Purkinje cell (primary cell): Measurements from ENCODE around the gene IER3. TPM values are rescaled to one million over a fixed set of nuclear protein-coding genes. Genes with fewer than 3 reads are reported as not detected.

Experiments
- polyA plus RNA-seq: library from polyadenylated mRNA; unstranded; fragments of >200 nt; fragmentation: Nextera tagmentation; gene quantifications from 2 replicates; pipeline ENCODE4 v1.2.1, GENCODE V29; 2014

The IER3 gene
- polyA plus RNA-seq = 2.5 and 2.7 TPM in 2 replicates

GRCh38 chr6:30744054-30744805 lies at the start of gene IER3:
Gene IER3, minus strand, starts transcription at chr6:30744547. Its CDS starts 29 bp downstream, at chr6:30744518.

GRCh38 chr6:30742316-30743098 lies 1.8 kb downstream of the IER3 start, which contains the start of gene FLOT1:
Gene FLOT1, minus strand, starts transcription at chr6:30742687. Its CDS starts 498 bp downstream, at chr6:30742189.

GRCh38 chr6:30719791-30720737 lies 24.3 kb downstream of the IER3 start, which contains the start of gene TUBB:
Gene TUBB, plus strand, starts transcription at chr6:30720352. Its CDS starts 155 bp downstream, at chr6:30720507.

GRCh38 chr6:30717129-30717844 lies 27.1 kb downstream of the IER3 start, which contains the start of gene MDC1:
Gene MDC1, minus strand, starts transcription at chr6:30717281. Its CDS starts 2,106 bp downstream, at chr6:30715175.

Other genes starting within 250 kb of the IER3 start
- 7.4 and 8.5 TPM in 2 replicates for gene GNL1, start 188.1 kb downstream of the IER3 start, polyA plus RNA-seq
- 5.1 and 9.6 TPM in 2 replicates for gene PRR3, start 187.3 kb downstream of the IER3 start, polyA plus RNA-seq
- 82.3 and 83.9 TPM in 2 replicates for gene ABCF1, start 173.1 kb downstream of the IER3 start, polyA plus RNA-seq
- 28.5 and 31.5 TPM in 2 replicates for gene PPP1R10, start 127.3 kb downstream of the IER3 start, polyA plus RNA-seq
- gene MRPS18B, start 126.7 kb downstream of the IER3 start, polyA plus RNA-seq = 44.7 and 48.8 TPM in 2 replicates
- 18.2 and 19.7 TPM in 2 replicates for gene ATAT1, start 117.7 kb downstream of the IER3 start, polyA plus RNA-seq
- 148 and 276 TPM in 2 replicates for gene C6orf136, start 97.4 kb downstream of the IER3 start, polyA plus RNA-seq
- gene DHX16, start 71.5 kb downstream of the IER3 start, polyA plus RNA-seq = 6.8 and 13.8 TPM in 2 replicates
- gene PPP1R18, start 57.9 kb downstream of the IER3 start, polyA plus RNA-seq = 1.7 and 1.9 TPM in 2 replicates
- gene NRM, start 53.6 kb downstream of the IER3 start, polyA plus RNA-seq = 0.53 and 1.5 TPM in 2 replicates
- gene MDC1, start 27.3 kb downstream of the IER3 start, polyA plus RNA-seq = 1.9 and 5.6 TPM in 2 replicates
- gene TUBB, start 24.2 kb downstream of the IER3 start, polyA plus RNA-seq = 159 and 174 TPM in 2 replicates
- 34.3 and 35.3 TPM in 2 replicates for gene FLOT1, start 1.9 kb downstream of the IER3 start, polyA plus RNA-seq
- gene DDR1, start 140.0 kb upstream of the IER3 start, polyA plus RNA-seq = 1.7 and 2.1 TPM in 2 replicates
- 1.7 TPM in 1 of 2 replicates, not detected in the other for gene GTF2H4, start 163.7 kb upstream of the IER3 start, polyA plus RNA-seq
- 1.0 and 1.6 TPM in 2 replicates for gene VARS2, start 169.7 kb upstream of the IER3 start, polyA plus RNA-seq
- gene SFTA2, start 187.6 kb upstream of the IER3 start, polyA plus RNA-seq = not detected in 2 replicates
- gene MUCL3, start 196.4 kb upstream of the IER3 start, polyA plus RNA-seq = not detected in 2 replicates
- gene MUC21, start 239.2 kb upstream of the IER3 start, polyA plus RNA-seq = not detected in 2 replicates